ENCODE data around the gene IL22RA2. TPM values are rescaled to one million over a fixed set of nuclear protein-coding genes. Genes with fewer than 3 reads are reported as not detected.

Gene IL22RA2
- total RNA-seq, 4 donors from 2014 or later: not detected

GRCh38 chr6:137191236-137191635, 17.8 kb upstream of the IL22RA2 start:
- Histone ChIP-seq H3K36me3 (no peaks in the 10 kb centered on the region), H3K4me3 (no peak overlapping the region), H3K9me3 (no peaks in the 10 kb centered on the region), H3K4me1 (no peaks in the 10 kb centered on the region), H3K27ac (no peak overlapping the region), H3K27me3 (no peaks in the 10 kb centered on the region)
- no peak for TF ChIP-seq POLR2A (IDR thresholded peaks at IDR 0.05)
- TF ChIP-seq CTCF (IDR thresholded peaks at IDR 0.05): no peak
- no peak for DNase-seq
- intact Hi-C loops (cut with DNase I; ENCODE audit: low total_unique reads): no loop called here

DNA sequence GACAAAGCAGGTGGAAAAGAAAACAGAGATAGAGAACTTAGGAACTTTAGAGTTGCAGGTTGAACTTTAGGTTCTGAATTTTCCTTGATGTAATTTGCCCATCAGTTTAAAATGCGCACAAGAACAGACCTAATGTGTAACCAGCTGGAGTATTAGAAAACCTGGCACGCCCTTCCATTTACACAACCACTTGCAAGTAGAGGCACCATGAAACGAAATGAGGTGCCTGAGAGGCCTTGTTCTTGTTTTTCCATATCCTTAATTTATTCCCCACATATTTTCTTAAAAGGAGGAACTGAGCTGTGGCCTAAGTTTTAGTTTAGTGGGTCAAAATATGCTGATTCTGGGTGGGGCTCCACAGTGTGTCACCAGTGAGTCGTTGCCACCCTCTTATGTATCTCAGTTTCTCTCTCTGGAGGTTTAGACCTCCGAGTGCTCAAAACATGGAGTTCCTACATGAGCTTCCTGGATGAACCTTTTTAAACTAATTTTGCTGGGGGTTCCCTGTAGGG, 17.2 kb upstream of the IL22RA2 start:
- Histone ChIP-seq H3K36me3 (no peaks in the 10 kb centered on the region), H3K9me3 (no peaks in the 10 kb centered on the region), H3K27ac (no peak overlapping the region), H3K4me1 (no peaks in the 10 kb centered on the region), H3K27me3 (no peaks in the 10 kb centered on the region), H3K4me3 (no peak overlapping the region)
- no peak for DNase-seq
- intact Hi-C loops (cut with DNase I; ENCODE audit: low total_unique reads): no loop called here
- TF ChIP-seq CTCF (IDR thresholded peaks at IDR 0.05) (no peak), POLR2A (IDR thresholded peaks at IDR 0.05) (no peak)

DNA sequence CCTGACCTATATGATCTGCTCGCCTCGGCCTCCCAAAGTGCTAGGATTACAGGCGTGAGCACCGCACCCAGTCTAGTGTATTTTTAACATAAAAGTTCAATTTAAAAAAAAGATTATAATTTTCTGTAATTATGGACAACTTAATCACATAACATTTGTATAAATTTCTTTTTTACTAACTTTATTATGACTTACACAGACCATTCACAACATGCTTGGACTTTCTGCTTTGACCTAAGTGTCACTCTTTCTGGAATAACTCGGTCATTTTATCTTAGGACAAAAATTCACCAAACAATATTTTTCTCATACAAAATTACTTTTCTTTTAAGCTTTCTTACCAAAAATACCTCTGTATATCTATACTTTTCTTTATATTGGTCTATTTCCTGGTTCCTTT, 15.4 kb upstream of the IL22RA2 start:
- H3K36me3 ChIP-seq: no peaks in the 10 kb centered on the region
- no peaks in the 10 kb centered on the region for H3K9me3 ChIP-seq
- DNase-seq: no peak
- TF ChIP-seq CTCF (IDR thresholded peaks at IDR 0.05) (no peak), POLR2A (IDR thresholded peaks at IDR 0.05) (no peak)
- H3K4me3 ChIP-seq: no peak overlapping the region
- no peak overlapping the region for H3K27ac ChIP-seq
- no peaks in the 10 kb centered on the region for H3K4me1 ChIP-seq
- intact Hi-C loops (cut with DNase I; ENCODE audit: low total_unique reads): no loop called here
- H3K27me3 ChIP-seq: no peaks in the 10 kb centered on the region

DNA sequence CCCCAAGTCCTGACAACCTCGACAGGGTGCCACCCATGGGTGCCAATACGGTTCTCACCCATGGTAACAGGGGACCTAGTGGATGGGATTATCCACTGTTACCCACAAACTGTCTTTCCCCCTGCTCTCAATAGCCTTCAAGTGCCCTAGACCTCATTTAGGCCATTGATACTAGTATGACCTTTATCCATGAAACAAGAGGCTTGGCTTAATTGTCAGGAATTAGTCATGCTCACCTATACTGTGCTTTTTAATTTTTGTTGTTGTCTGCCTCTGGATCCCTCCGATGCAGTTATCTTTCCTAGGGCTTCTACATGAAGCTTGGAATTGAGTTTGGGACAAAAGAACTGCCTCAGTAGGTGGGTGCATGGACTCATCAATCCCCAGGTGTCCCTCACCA, 11.8 kb upstream of the IL22RA2 start:
- H3K27ac ChIP-seq: no peak overlapping the region
- H3K9me3 ChIP-seq: peaks cover 0 to 17% of the 10 kb centered on the region in 2 donors
- no peak for DNase-seq
- no peaks in the 10 kb centered on the region for H3K36me3 ChIP-seq
- intact Hi-C loops (cut with DNase I; ENCODE audit: low total_unique reads): no loop called here
- no peaks in the 10 kb centered on the region for H3K4me1 ChIP-seq
- no peak overlapping the region for H3K4me3 ChIP-seq
- TF ChIP-seq POLR2A (IDR thresholded peaks at IDR 0.05) (no peak), CTCF (IDR thresholded peaks at IDR 0.05) (no peak)
- no peaks in the 10 kb centered on the region for H3K27me3 ChIP-seq

DNA sequence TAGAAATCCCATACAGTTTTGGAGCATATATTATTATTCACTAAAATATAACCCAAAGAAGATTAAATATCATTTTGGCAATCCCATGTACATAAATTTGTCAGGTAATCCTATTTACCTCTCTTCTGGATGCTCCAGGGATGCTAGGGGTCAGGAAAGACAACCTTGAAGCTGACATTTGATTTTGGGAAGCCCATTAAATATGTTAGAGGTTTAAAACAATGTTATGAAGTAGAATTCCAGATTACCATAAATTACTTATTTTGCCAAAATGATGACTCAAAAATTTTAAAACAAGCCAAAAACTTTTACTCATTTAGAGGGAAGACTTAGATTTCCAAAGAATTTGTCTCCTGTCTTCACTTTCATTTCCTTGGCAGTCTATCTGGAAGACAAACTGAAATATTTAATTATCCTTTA, 9.2 kb upstream of the IL22RA2 start:
- no peaks in the 10 kb centered on the region for H3K4me1 ChIP-seq
- H3K27ac ChIP-seq: no peak overlapping the region
- H3K36me3 ChIP-seq: no peaks in the 10 kb centered on the region
- peaks cover 0 to 17% of the 10 kb centered on the region in 2 donors for H3K9me3 ChIP-seq
- H3K4me3 ChIP-seq: no peak overlapping the region
- no peak for TF ChIP-seq CTCF (IDR thresholded peaks at IDR 0.05)
- no peak for TF ChIP-seq POLR2A (IDR thresholded peaks at IDR 0.05)
- H3K27me3 ChIP-seq: no peaks in the 10 kb centered on the region
- DNase-seq: no peak
- intact Hi-C loops (cut with DNase I; ENCODE audit: low total_unique reads): no loop called here

Measured in uterus (tissue), 4 donors.